Measurements from ENCODE around the gene NTRK2. TPM values are rescaled to one million over a fixed set of nuclear protein-coding genes. Genes with fewer than 3 reads are reported as not detected.
A peak's percentile ranks its signal among the peaks of the same experiment; 100 is the strongest.

NTRK2 gene
- 2.0 and 2.1 TPM in 2 replicates for polyA plus RNA-seq (2011; rRNA removed)
- 1.3 and 1.5 TPM in 2 replicates for polyA minus RNA-seq (2011; rRNA and poly(A)+ RNA removed)

DNA sequence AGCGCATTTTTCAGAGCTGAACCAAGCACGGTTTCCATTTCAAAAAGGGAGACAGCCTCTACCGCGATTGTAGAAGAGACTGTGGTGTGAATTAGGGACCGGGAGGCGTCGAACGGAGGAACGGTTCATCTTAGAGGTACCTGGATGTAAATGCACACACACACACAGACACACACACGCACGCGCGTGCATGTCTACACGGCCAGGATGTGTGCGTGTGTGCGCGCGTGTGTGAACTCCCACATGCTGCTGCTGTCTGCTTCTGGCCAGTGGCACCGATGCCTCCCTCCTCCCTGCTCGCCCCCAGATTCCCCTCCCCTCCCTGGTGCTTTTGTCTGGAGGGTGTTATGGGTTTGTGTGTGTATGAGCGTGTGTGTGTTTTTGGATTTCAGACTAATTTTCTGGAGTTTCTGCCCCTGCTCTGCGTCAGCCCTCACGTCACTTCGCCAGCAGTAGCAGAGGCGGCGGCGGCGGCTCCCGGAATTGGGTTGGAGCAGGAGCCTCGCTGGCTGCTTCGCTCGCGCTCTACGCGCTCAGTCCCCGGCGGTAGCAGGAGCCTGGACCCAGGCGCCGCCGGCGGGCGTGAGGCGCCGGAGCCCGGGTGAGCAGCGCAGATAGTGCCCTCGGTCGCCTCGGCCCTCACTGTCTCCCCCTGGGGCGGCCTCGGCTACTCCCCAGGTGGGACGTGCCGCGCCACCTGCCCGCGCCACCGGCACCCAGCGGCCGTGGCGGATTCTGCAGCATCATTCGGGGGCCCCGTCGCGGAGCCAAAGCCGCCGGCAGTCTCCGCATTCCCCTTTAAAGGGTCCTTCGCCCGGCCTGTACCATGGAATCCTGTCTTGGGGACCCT, at the start of gene NTRK2:
TSS of gene NTRK2 (plus strand) at position 442 of the 850 bp plus-strand sequence. CDS start 1,020 bp downstream, outside the sequence.
- TF ChIP-seq, protein P1, sequence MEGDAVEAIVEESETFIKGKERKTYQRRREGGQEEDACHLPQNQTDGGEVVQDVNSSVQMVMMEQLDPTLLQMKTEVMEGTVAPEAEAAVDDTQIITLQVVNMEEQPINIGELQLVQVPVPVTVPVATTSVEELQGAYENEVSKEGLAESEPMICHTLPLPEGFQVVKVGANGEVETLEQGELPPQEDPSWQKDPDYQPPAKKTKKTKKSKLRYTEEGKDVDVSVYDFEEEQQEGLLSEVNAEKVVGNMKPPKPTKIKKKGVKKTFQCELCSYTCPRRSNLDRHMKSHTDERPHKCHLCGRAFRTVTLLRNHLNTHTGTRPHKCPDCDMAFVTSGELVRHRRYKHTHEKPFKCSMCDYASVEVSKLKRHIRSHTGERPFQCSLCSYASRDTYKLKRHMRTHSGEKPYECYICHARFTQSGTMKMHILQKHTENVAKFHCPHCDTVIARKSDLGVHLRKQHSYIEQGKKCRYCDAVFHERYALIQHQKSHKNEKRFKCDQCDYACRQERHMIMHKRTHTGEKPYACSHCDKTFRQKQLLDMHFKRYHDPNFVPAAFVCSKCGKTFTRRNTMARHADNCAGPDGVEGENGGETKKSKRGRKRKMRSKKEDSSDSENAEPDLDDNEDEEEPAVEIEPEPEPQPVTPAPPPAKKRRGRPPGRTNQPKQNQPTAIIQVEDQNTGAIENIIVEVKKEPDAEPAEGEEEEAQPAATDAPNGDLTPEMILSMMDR (IDR thresholded peaks at IDR 0.05; ENCODE audit: insufficient read depth, low read depth, low read length): 0 out of 2 replicates have a peak, but pooled peaks have one; percentile 4
- ChIA-PET POLR2A (no interaction called here), CTCF (interaction anchor here (0.9 to 1.8 kb wide), 3 partner anchors 12 to 286 kb away, joined by 3 to 7 read pairs (median 3); no protein-coding TSS in a partner anchor)
- H3K36me3 ChIP-seq (ENCODE audit: control insufficient read depth, insufficient read depth, low read length): no peaks in the 10 kb centered on the region
- H3K27me3 ChIP-seq (ENCODE audit: control insufficient read depth, insufficient read depth, low read length): peaks cover 22% of the 10 kb centered on the region
- peak; percentile 4 for DNase-seq (ENCODE audit: low read depth)
- H3K4me3 ChIP-seq (ENCODE audit: low read depth, low read length): peak within 1 kb of the TSS; percentile 43

- Histone ChIP-seq H3K36me3 (ENCODE audit: control insufficient read depth, insufficient read depth, low read length) (no peaks in the 10 kb centered on the region), H3K4me3 (ENCODE audit: low read depth, low read length) (no peak overlapping the region), H3K27me3 (ENCODE audit: control insufficient read depth, insufficient read depth, low read length) (no peaks in the 10 kb centered on the region)
- TF ChIP-seq, protein P1 (IDR thresholded peaks at IDR 0.05; ENCODE audit: insufficient read depth, low read depth, low read length): no peak
- DNase-seq (ENCODE audit: low read depth): no peak
- POLR2A ChIA-PET: no interaction called here
- CTCF ChIA-PET: no interaction called here
Observed at GRCh38 chr9:84620338-84620737, 49.2 kb upstream of the NTRK2 start.

- no peaks in the 10 kb centered on the region for H3K36me3 ChIP-seq (ENCODE audit: control insufficient read depth, insufficient read depth, low read length)
- ChIA-PET POLR2A (no interaction called here), CTCF (interaction anchor here (0.6 kb wide), 1 partner anchor 803 kb away, joined by 4 read pairs; no protein-coding TSS in a partner anchor)
- TF ChIP-seq, protein P1 (IDR thresholded peaks at IDR 0.05; ENCODE audit: insufficient read depth, low read depth, low read length): no peak
- H3K27me3 ChIP-seq (ENCODE audit: control insufficient read depth, insufficient read depth, low read length): no peaks in the 10 kb centered on the region
- DNase-seq (ENCODE audit: low read depth): no peak
- no peak overlapping the region for H3K4me3 ChIP-seq (ENCODE audit: low read depth, low read length)
Observed at GRCh38 chr9:84621811-84622210, 47.7 kb upstream of the NTRK2 start.

GRCh38 chr9:84622981-84623380, 46.5 kb upstream of the NTRK2 start:
- TF ChIP-seq, protein P1 (IDR thresholded peaks at IDR 0.05; ENCODE audit: insufficient read depth, low read depth, low read length): no peak
- H3K36me3 ChIP-seq (ENCODE audit: control insufficient read depth, insufficient read depth, low read length): no peaks in the 10 kb centered on the region
- H3K4me3 ChIP-seq (ENCODE audit: low read depth, low read length): no peak overlapping the region
- ChIA-PET POLR2A (no interaction called here), CTCF (no interaction called here)
- DNase-seq (ENCODE audit: low read depth): no peak
- H3K27me3 ChIP-seq (ENCODE audit: control insufficient read depth, insufficient read depth, low read length): no peaks in the 10 kb centered on the region

- no peak overlapping the region for H3K4me3 ChIP-seq (ENCODE audit: low read depth, low read length)
- DNase-seq (ENCODE audit: low read depth): no peak
- ChIA-PET POLR2A (no interaction called here), CTCF (no interaction called here)
- TF ChIP-seq, protein P1 (IDR thresholded peaks at IDR 0.05; ENCODE audit: insufficient read depth, low read depth, low read length): no peak
- no peaks in the 10 kb centered on the region for H3K36me3 ChIP-seq (ENCODE audit: control insufficient read depth, insufficient read depth, low read length)
- no peaks in the 10 kb centered on the region for H3K27me3 ChIP-seq (ENCODE audit: control insufficient read depth, insufficient read depth, low read length)
Observed at GRCh38 chr9:84636436-84636835, 33.1 kb upstream of the NTRK2 start.
